Neuron (in vitro differentiated cells): ENCODE data around the gene PRKCD.

ENCODE experiments used
- H2AFZ ChIP-seq: one replicate; pipeline ENCODE4 v1.6.1; 2013; ENCODE audit warnings: low read depth, mild to moderate bottlenecking, inconsistent platforms, low read length, moderate library complexity
- H3K27me3 ChIP-seq: one replicate; pipeline ENCODE4 v1.6.1; 2013; ENCODE audit warnings: low read length; ENCODE audit not compliant: insufficient read depth
- H3K36me3 ChIP-seq: one replicate; pipeline ENCODE4 v1.6.1; 2013; ENCODE audit warnings: low read length; ENCODE audit not compliant: insufficient read depth
- H3K4me1 ChIP-seq: one replicate; pipeline ENCODE4 v1.6.1; 2013; ENCODE audit warnings: low read length; ENCODE audit not compliant: insufficient read depth
- H3K4me3 ChIP-seq: 2 replicates; pipeline ENCODE4 v1.5.1; 2013; ENCODE audit warnings: mild to moderate bottlenecking, low read length, moderate library complexity
- H3K9me3 ChIP-seq: one replicate; pipeline ENCODE4 v1.6.1; 2013; ENCODE audit warnings: low read length

PRKCD gene

DNA sequence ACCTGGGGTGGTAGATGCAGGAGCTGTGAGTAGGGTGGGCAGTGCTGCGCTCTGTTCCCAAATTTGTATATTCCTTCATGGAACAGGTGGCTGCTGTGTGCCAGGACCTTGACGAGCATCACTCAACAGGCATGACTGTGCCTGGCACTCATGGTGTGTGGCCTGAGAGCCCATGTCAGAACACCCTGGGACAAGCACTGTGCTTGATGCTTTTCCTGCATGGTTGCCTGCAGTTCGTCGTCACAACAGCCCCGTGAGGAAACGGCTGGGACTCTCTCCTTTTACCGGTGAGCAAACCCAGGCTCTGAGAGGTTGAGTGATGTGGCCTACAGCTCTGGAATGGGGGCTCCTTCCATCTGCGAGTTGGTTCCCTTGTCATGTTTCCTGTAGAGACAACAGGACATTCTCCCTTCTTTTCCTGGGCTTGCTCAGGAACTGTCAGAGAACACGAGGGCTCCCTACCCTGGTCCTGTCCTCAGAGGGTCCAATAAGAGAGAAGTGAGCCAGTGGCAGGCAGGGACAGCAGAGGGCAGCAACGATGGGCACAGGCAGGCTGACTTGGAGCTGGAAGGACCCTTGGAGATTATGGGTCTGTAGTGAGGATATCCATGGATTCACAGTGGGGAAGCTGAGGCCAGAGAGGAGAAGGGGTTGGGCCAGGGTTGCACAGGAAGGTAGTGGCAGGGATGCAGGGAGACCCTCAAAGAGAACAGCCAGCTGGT, 37.4 kb downstream of the PRKCD start:
- Histone ChIP-seq H3K4me1 (no peaks in the 10 kb centered on the region), H2AFZ (no peak overlapping the region), H3K9me3 (no peaks in the 10 kb centered on the region), H3K4me3 (no peak overlapping the region), H3K27me3 (peaks cover 5% of the 10 kb centered on the region), H3K36me3 (no peaks in the 10 kb centered on the region)

DNA sequence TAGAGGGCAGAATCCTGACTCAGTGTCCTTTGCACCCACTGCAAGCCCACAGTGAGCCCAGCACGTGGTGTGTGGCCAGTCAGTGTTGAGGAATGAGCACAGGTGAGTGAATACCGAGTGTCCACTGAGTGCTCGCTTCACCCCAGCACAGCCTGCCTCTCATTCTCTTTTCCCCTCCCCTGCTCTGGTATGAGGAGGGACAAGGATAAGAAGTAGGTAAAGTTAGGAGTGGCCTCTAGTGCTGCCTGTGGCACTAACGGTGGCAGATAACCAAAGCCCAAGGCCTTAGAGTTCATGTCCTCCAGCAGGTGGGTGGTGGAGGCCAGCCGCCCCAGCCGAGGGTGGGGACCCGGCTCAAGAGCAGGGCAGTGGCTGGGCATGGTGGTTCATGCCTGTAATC, 38.0 kb downstream of the PRKCD start:
- Histone ChIP-seq H3K36me3 (no peaks in the 10 kb centered on the region), H3K4me3 (no peak overlapping the region), H2AFZ (no peak overlapping the region), H3K9me3 (no peaks in the 10 kb centered on the region), H3K4me1 (no peaks in the 10 kb centered on the region), H3K27me3 (peaks cover 5% of the 10 kb centered on the region)

DNA sequence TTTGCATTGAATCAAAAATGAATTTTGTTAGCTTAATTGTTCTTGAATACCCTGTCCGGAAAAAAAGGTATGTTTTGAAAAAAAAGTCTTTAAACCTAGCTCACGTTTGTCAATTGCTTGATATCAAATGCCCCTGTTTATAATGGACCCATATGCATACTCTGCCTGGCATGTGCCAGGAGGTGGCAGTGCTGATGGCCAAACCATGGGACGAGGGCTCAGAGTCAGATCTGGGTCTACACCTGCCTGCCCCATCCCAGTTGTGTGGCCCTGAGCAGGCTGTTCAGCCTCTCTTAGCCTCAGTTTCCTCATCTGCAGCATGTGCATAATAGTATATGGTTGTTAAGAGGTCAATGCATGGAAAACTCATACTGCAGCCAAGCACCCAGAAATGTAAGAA, 38.8 kb downstream of the PRKCD start:
- Histone ChIP-seq H3K4me3 (no peak overlapping the region), H3K9me3 (no peaks in the 10 kb centered on the region), H3K27me3 (no peaks in the 10 kb centered on the region), H3K36me3 (no peaks in the 10 kb centered on the region), H3K4me1 (no peaks in the 10 kb centered on the region), H2AFZ (no peak overlapping the region)

DNA sequence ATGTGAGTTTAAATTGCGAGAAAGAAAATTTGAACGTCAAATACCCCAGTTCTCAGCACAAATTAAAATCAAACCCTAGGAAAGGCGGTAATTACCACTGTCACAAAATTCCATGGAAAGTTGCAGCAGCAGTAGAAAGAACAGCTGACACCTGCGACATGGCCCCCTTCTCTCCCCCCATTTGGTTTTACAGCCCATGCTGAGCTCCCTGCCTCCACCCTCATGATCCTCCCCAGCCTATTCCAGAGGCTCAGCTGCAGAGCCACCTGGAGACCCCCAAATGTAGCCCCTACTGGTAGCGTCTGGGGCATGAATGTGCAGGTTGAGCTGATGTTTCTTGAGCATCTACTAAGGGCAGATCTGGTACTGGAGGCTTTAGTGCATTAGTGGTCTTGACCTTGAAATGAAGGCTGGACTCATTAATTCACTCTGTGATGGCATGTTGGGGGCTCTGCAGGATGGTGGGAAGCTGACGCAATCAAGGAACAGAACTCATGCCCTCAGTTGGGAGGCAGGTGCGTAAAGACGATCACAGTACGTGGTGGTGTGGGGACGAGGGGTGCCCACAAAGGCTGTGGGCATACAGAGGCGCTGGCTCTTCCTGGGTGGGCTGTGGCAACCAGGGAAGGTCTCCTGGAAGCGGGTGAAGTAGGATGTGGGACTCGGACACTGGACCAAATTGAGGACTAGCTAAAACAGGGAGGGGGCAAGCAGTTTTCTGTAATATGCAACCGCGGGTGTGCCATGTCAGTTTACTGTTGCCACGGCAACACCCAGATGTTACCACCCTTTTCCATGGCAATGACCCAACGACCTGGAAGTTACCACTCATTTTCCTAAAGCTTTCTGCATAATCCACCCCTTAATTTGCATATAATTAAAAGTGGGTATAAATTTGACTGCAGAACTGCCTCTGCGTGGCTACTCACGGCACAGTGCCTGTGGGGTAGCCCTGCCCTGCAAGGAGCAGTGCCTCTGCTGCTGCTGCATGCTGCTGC, 39.8 kb downstream of the PRKCD start:
- H3K27me3 ChIP-seq = no peaks in the 10 kb centered on the region
- H2AFZ ChIP-seq = no peak overlapping the region
- no peaks in the 10 kb centered on the region for H3K9me3 ChIP-seq
- no peaks in the 10 kb centered on the region for H3K36me3 ChIP-seq
- no peaks in the 10 kb centered on the region for H3K4me1 ChIP-seq
- H3K4me3 ChIP-seq = no peak overlapping the region

DNA sequence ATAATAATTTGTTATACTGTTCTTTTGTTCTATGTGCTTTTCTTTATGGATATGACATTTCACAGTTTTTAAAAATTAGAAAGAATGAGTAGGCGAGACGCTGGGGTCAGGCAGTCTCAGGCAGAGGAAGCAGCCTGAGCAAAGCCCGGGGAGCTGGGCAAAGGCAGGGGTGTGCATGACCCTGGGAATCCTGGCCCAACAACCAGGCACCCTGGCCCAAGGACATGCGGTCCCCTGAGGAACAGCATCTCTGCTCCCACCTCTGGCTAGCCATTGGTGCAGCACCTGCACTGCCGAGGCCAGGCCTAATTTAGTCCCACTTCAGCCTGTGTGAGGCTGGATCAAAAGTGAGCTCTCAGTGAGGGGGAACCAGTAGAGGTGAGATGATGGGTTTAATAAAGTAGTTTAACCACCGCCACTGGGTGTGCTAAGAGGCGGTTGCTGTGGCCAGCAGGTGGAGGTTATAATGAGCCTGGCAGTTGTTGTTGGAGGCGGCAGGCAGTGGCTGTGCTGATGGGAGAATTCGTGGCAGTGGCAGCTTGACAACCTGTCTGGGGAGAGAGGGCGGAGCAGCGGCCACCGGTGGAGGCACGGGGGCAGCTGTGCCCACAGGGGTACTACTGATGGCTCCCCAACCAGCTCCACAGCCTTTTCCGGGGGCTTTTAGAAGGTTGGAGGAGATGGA, 41.5 kb downstream of the PRKCD start:
- no peak overlapping the region for H3K4me3 ChIP-seq
- no peaks in the 10 kb centered on the region for H3K9me3 ChIP-seq
- H3K36me3 ChIP-seq = no peaks in the 10 kb centered on the region
- no peaks in the 10 kb centered on the region for H3K27me3 ChIP-seq
- H3K4me1 ChIP-seq = peaks cover 3% of the 10 kb centered on the region
- no peak overlapping the region for H2AFZ ChIP-seq

DNA sequence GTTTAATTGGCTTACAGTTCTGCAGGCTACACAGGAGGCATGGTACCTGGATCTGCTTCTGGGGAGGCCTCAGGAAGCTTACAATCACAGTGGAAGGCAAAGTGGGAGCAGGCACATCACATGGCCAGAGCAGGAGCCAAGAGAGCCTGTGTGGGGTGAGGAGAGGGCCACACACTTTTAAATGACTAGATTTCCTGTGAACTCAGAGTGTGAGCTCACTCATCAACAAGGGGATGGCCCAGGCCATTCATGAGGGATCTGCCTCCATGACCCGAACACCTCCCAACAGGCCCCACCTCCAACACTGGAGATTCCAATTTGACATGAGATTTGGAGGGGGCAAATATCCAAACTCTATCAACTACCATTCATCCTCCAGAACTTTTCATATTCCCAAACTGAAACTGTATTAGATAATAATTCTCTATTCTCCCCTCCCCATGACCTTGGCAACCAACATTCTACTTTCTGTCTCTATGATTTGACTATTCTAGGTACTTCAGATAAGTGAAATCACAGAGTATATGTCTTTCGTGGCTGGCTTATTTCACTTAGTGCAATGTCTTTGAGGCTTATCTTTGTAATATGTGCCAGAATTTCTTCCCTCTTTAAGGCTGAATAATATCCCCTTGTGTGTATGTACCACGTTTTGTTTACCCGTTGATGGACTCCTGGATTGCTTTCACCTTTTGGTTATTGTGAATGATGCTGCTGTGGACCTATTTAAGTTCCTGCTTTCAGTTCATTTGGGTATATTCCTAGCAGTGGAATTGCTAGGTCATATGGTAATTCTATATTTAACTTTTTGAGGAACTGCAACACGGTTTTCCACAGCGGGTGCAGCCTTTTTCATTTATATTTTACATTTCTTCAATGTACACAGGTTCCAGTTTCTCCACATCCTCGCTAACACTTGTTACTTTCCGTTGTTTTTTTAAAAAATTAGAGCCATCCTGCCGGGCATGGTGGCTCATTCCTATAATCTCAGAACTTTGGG, 51.0 kb downstream of the PRKCD start:
- Histone ChIP-seq H2AFZ (no peak overlapping the region), H3K9me3 (peaks cover 4% of the 10 kb centered on the region), H3K4me3 (no peak overlapping the region), H3K27me3 (no peaks in the 10 kb centered on the region), H3K36me3 (no peaks in the 10 kb centered on the region), H3K4me1 (peaks cover under 1% of the 10 kb centered on the region)

DNA sequence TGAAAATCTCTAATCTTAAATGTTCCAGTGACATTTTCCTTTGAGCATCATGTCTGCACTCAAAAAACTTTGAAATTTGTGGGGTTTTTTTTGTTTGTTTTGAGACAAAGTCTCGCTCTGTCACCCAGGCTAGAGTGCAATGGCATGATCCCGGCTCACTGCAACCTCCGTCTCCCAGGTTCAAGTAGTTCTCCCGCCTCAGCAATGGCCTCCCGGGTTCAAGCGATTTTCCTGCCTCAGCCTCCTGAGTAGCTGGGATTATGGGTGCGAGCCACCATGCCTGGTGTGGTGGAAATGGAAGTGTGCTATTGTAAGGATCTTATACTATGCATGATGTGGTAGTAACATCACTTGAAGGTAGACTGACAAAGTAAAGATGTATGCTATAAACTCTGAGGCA, 52.3 kb downstream of the PRKCD start:
- no peak overlapping the region for H3K4me3 ChIP-seq
- no peak overlapping the region for H2AFZ ChIP-seq
- no peaks in the 10 kb centered on the region for H3K4me1 ChIP-seq
- H3K27me3 ChIP-seq = no peaks in the 10 kb centered on the region
- H3K9me3 ChIP-seq = peaks cover 4% of the 10 kb centered on the region
- no peaks in the 10 kb centered on the region for H3K36me3 ChIP-seq

DNA sequence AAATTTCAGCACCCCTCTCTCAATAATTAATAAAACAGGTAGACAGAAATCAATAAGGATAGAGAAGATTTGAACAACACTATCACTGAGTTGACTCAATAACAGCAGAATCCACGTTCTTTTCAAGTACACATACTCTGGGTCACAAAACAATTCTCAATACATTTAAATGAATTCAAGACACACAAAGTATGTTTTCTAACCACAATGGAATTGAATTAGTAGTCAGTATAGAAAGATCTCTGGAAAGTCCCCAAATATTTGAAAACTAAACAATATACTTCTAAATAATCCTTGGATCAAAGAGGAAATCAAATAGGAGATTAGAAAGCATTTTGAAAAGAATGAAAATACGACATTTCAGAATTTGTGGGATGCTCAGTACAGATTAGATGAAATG, 54.8 kb downstream of the PRKCD start:
- no peaks in the 10 kb centered on the region for H3K27me3 ChIP-seq
- H2AFZ ChIP-seq = no peak overlapping the region
- no peaks in the 10 kb centered on the region for H3K4me1 ChIP-seq

DNA sequence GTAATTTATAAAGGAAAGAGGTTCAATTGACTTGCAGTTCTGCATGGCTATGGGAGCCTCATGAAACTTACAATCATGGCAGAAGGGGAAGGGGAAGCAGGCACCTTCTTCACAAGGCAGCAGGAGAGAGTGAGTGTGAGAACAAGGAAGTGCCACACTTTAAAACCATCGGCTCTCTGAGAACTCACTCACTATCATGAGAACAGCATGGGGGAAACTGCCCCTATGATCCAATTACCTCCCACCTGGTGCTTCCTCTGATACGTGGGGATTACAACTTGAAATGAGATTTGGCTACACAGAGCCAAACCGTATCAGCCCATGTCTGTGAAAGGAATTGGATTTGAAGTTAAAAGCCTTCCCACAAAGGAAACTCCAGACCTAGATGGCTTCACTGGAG, 55.7 kb downstream of the PRKCD start:
- Histone ChIP-seq H3K9me3 (no peaks in the 10 kb centered on the region), H3K4me3 (no peak overlapping the region), H3K27me3 (no peaks in the 10 kb centered on the region), H2AFZ (no peak overlapping the region), H3K36me3 (no peaks in the 10 kb centered on the region), H3K4me1 (no peaks in the 10 kb centered on the region)

More for the DNA sequence above, 54.8 kb downstream of the PRKCD start:
- Histone ChIP-seq H3K9me3 (no peaks in the 10 kb centered on the region), H3K36me3 (no peaks in the 10 kb centered on the region), H3K4me3 (no peak overlapping the region)

GRCh38 chr3:53217175-53217574, 56.2 kb downstream of the PRKCD start:
- no peak overlapping the region for H3K4me3 ChIP-seq

GRCh38 chr3:53218131-53218530, 57.1 kb downstream of the PRKCD start:
- Histone ChIP-seq H3K36me3 (peaks cover 2% of the 10 kb centered on the region), H2AFZ (no peak overlapping the region), H3K9me3 (no peaks in the 10 kb centered on the region), H3K27me3 (no peaks in the 10 kb centered on the region), H3K4me1 (no peaks in the 10 kb centered on the region), H3K4me3 (no peak overlapping the region)

More at GRCh38 chr3:53217175-53217574, 56.2 kb downstream of the PRKCD start:
- Histone ChIP-seq H3K36me3 (no peaks in the 10 kb centered on the region), H3K9me3 (no peaks in the 10 kb centered on the region), H2AFZ (no peak overlapping the region), H3K27me3 (no peaks in the 10 kb centered on the region), H3K4me1 (no peaks in the 10 kb centered on the region)

- no peak overlapping the region for H3K4me3 ChIP-seq
- H2AFZ ChIP-seq = no peak overlapping the region
- peaks cover 18% of the 10 kb centered on the region for H3K36me3 ChIP-seq
- no peaks in the 10 kb centered on the region for H3K9me3 ChIP-seq
- H3K27me3 ChIP-seq = no peaks in the 10 kb centered on the region
- H3K4me1 ChIP-seq = no peaks in the 10 kb centered on the region
Measured at GRCh38 chr3:53219895-53220483, 59.0 kb downstream of the PRKCD start.
